ENCODE results near the gene DMXL2.

DNA sequence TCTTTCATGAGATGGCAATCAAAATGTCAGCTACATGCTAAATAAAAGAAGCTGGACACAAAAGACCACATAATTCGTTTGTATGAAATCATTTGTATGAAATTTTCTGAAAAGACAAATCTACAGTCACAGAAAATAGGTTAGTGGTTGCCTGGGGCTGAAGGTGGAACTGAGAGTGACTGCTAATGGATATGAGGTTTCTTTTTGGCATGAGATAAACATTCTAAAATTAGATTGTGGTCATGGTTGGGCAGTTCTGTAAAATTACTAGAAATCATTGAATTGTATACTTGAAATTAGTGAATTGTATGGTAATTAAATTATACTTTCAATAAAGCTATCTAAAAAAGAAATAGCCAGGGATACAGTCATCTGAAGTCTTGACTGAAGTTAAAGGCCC lies 2.7 kb upstream of the DMXL2 start:
- TF ChIP-seq, protein P1, sequence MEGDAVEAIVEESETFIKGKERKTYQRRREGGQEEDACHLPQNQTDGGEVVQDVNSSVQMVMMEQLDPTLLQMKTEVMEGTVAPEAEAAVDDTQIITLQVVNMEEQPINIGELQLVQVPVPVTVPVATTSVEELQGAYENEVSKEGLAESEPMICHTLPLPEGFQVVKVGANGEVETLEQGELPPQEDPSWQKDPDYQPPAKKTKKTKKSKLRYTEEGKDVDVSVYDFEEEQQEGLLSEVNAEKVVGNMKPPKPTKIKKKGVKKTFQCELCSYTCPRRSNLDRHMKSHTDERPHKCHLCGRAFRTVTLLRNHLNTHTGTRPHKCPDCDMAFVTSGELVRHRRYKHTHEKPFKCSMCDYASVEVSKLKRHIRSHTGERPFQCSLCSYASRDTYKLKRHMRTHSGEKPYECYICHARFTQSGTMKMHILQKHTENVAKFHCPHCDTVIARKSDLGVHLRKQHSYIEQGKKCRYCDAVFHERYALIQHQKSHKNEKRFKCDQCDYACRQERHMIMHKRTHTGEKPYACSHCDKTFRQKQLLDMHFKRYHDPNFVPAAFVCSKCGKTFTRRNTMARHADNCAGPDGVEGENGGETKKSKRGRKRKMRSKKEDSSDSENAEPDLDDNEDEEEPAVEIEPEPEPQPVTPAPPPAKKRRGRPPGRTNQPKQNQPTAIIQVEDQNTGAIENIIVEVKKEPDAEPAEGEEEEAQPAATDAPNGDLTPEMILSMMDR (IDR thresholded peaks at IDR 0.05) = no peak
- TF ChIP-seq POLR2A (IDR thresholded peaks at IDR 0.05) (no peak), POLR2AphosphoS5 (IDR thresholded peaks at IDR 0.05) (no peak), EP300 (IDR thresholded peaks at IDR 0.05) (no peak)
